ENCODE results near the gene MAPRE2.

DNA sequence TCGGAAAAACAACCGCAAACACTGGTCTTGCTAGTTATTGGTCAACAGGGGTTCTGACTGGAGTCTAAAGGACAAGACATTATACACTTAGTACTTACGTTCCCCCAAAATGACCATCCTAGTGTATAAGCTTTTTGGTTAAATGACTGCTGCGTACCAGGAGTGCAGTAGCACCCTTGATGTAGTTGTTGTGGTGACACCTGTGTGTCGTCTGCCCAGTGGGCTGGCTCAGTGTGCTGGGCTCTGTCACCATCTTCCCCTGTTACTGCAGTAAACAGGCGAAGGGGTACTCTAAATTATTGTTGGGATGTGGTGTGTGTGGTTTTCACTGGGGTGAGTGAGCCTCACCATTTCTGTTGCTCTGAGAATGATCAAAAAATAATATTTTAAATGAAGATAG lies 76.2 kb downstream of the MAPRE2 start:
- TF ChIP-seq CTCF (IDR thresholded peaks at IDR 0.05) (no peak), ZFX (IDR thresholded peaks at IDR 0.05; ENCODE audit: borderline replicate concordance) (no peak)
